GM12878 (cell line): Measurements from ENCODE around the gene SLC25A29.

Source experiments
- EP300 ChIP-seq, 2 experiments: fragments of 150-350 bp in 1 of 2; IDR thresholded peaks; 2 replicates each; pipeline ENCODE4 v1.6.1; 2011 to 2012; ENCODE audit warnings: low read depth in 2 of 2, low read length in 2 of 2, borderline replicate concordance in 1 of 2, improper control_type of control experiment in 1 of 2, inconsistent platforms in 1 of 2; ENCODE audit not compliant: control insufficient read depth in 1 of 2
- FOS ChIP-seq: IDR thresholded peaks from 3 replicates; pipeline ENCODE4 v1.6.1; 2011; ENCODE audit warnings: borderline replicate concordance; ENCODE audit not compliant: insufficient read length; ENCODE audit errors: extremely low read depth
- MEF2A ChIP-seq: IDR thresholded peaks from 2 replicates; pipeline ENCODE4 v1.6.1; 2011; ENCODE audit warnings: low read depth, mild to moderate bottlenecking, low read length, moderate library complexity; ENCODE audit not compliant: insufficient read depth
- MTA3 ChIP-seq: IDR thresholded peaks from 2 replicates; pipeline ENCODE4 v1.6.1; 2012; ENCODE audit warnings: low read length, inconsistent platforms, borderline replicate concordance
- SIX5 ChIP-seq: IDR thresholded peaks from 2 replicates; pipeline ENCODE4 v1.6.1; 2011; ENCODE audit warnings: mild to moderate bottlenecking, low read depth, low read length, moderate library complexity; ENCODE audit not compliant: severe bottlenecking
- TBL1XR1 ChIP-seq: IDR thresholded peaks from 2 replicates; pipeline ENCODE4 v1.6.1; 2012; ENCODE audit warnings: low read depth, low read length, improper control_type of control experiment
- TF ChIP-seq, protein P1 (sequence below): IDR thresholded peaks from 2 replicates; pipeline ENCODE4 v1.6.1; 2011; ENCODE audit warnings: low read depth, mild to moderate bottlenecking, low read length, moderate library complexity, borderline replicate concordance; ENCODE audit errors: extremely low read depth
- TF ChIP-seq, protein P2 (sequence below), 3 experiments: IDR thresholded peaks in 2 of 3; conservative IDR thresholded peaks in 1 of 3; 2 replicates each; pipeline ENCODE4 v1.5.1; 2011; ENCODE audit warnings: low read depth in 3 of 3, low read length in 3 of 3, mild to moderate bottlenecking in 3 of 3, control low read depth in 2 of 3, moderate library complexity in 2 of 3, inconsistent platforms in 1 of 3, mixed read lengths in 1 of 3; ENCODE audit not compliant: control insufficient read depth in 2 of 3, insufficient read depth in 1 of 3; ENCODE audit errors: extremely low read depth in 1 of 3

DNA sequence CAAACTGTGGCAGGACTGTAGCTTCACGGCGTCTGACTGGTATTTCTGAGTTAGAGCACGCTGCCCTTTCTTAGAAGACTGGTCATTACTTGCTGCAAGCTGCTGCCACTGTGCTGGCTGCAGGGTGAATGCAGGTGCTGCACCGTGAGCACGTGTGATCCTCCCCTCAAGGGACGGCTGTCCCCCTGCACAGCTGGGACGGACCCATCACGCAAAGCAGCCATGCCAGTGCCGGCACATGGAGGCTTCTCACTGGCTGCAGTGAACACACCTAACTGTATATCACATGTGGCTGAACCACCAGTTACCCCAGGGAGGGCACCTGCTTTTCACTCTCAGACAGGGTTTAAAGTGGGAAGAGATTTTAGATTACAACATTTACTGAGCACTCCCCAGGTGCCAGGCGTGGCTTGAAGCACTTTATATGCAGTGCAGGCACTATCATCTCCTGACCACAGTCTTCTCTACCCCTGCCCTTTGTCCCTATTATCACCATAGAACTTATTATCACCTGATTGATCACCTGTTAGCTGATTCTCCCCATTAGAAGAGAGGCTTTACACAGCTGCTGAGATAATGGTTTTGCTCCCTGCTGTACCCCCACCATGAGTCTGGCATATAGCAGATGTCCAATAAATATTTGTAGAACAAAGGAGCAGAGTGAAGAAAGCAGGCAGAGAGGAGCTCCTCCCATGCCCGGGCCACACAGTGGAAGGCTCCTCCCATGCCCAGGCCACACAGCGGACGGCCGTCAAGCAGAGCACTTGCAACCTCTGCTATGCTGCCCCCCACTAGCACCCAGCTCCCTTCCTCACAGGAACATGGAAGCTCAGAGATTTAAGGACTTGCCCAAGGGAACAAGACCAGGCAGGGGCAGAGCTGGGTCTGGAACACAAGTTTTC lies 42.8 kb upstream of the SLC25A29 start:
- TF ChIP-seq EP300 (IDR thresholded peaks at IDR 0.05; ENCODE audit: borderline replicate concordance in 1 of 2, control insufficient read depth in 1 of 2, low read depth in 2 of 2, low read length in 2 of 2) = no peak
- TF ChIP-seq MTA3 = no peak
- TF ChIP-seq MEF2A = no peak
- no peak for TF ChIP-seq FOS
- TF ChIP-seq, protein P1, sequence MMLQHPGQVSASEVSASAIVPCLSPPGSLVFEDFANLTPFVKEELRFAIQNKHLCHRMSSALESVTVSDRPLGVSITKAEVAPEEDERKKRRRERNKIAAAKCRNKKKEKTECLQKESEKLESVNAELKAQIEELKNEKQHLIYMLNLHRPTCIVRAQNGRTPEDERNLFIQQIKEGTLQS = no peak
- TF ChIP-seq, protein P2, sequence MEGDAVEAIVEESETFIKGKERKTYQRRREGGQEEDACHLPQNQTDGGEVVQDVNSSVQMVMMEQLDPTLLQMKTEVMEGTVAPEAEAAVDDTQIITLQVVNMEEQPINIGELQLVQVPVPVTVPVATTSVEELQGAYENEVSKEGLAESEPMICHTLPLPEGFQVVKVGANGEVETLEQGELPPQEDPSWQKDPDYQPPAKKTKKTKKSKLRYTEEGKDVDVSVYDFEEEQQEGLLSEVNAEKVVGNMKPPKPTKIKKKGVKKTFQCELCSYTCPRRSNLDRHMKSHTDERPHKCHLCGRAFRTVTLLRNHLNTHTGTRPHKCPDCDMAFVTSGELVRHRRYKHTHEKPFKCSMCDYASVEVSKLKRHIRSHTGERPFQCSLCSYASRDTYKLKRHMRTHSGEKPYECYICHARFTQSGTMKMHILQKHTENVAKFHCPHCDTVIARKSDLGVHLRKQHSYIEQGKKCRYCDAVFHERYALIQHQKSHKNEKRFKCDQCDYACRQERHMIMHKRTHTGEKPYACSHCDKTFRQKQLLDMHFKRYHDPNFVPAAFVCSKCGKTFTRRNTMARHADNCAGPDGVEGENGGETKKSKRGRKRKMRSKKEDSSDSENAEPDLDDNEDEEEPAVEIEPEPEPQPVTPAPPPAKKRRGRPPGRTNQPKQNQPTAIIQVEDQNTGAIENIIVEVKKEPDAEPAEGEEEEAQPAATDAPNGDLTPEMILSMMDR (IDR thresholded peaks at IDR 0.05 in 2 of 3, conservative IDR thresholded peaks at IDR 0.05 in 1 of 3; ENCODE audit: control insufficient read depth in 2 of 3, extremely low read depth in 1 of 3, insufficient read depth in 1 of 3, low read depth in 3 of 3, low read length in 3 of 3) = no peak
- TF ChIP-seq TBL1XR1 = no peak
- TF ChIP-seq SIX5 = no peak
